Mucosa of rectum (tissue), 2 donors: Measurements from ENCODE around the gene GMPPB.
"Not testable (repeated sequence)": the region's sequence is repeated elsewhere in the genome, so short reads cannot be mapped to it uniquely, and the experiment has no call there.

Source experiments
- H3K27ac ChIP-seq, 2 donors: one replicate each; pipeline ENCODE4 v1.7.0; 2013; ENCODE audit warnings: inconsistent platforms in 2 of 2, low read depth in 2 of 2, low read length in 2 of 2
- H3K27me3 ChIP-seq, 2 donors: one replicate each; pipeline ENCODE4 v1.7.0; 2013; ENCODE audit warnings: low read length in 2 of 2; ENCODE audit not compliant: control insufficient read depth in 2 of 2, insufficient read depth in 2 of 2
- H3K36me3 ChIP-seq, 2 donors: one replicate each; pipeline ENCODE4 v1.7.0; 2013; ENCODE audit warnings: low read length in 2 of 2; ENCODE audit not compliant: control insufficient read depth in 2 of 2, insufficient read depth in 2 of 2
- H3K4me1 ChIP-seq, 2 donors: one replicate each; pipeline ENCODE4 v1.7.0; 2013; ENCODE audit warnings: low read length in 2 of 2, mild to moderate bottlenecking in 1 of 2; ENCODE audit not compliant: control insufficient read depth in 2 of 2, insufficient read depth in 2 of 2
- H3K4me3 ChIP-seq, 2 donors: one replicate each; pipeline ENCODE4 v1.7.0; 2013; ENCODE audit warnings: low read length in 2 of 2
- H3K9ac ChIP-seq, 2 donors: one replicate each; pipeline ENCODE4 v1.7.0; 2013; ENCODE audit warnings: low read length in 2 of 2, low read depth in 1 of 2, mild to moderate bottlenecking in 1 of 2
- H3K9me3 ChIP-seq, 2 donors: one replicate each; pipeline ENCODE4 v1.7.0; 2013; ENCODE audit warnings: low read length in 2 of 2; ENCODE audit not compliant: control insufficient read depth in 2 of 2
- donor health status: healthy.
- donor health status: Normal muscosa, but diverticular disease.

GMPPB gene

GRCh38 chr3:49704629-49705028 lies 19.1 kb downstream of the GMPPB start:
- H3K27ac ChIP-seq = no peak overlapping the region
- H3K4me1 ChIP-seq = no peaks in the 10 kb centered on the region
- no peaks in the 10 kb centered on the region for H3K9me3 ChIP-seq
- H3K36me3 ChIP-seq = peaks cover 11 to 43% of the 10 kb centered on the region in 2 donors
- no peak overlapping the region for H3K4me3 ChIP-seq
- no peaks in the 10 kb centered on the region for H3K27me3 ChIP-seq
- no peak overlapping the region for H3K9ac ChIP-seq

GRCh38 chr3:49703956-49704355 lies 19.8 kb downstream of the GMPPB start:
- H3K9ac ChIP-seq = no peak overlapping the region
- H3K36me3 ChIP-seq = peaks cover 11 to 45% of the 10 kb centered on the region in 2 donors
- no peaks in the 10 kb centered on the region for H3K27me3 ChIP-seq
- no peak overlapping the region for H3K27ac ChIP-seq
- H3K4me1 ChIP-seq = no peaks in the 10 kb centered on the region
- H3K9me3 ChIP-seq = no peaks in the 10 kb centered on the region
- H3K4me3 ChIP-seq = no peak overlapping the region

- Histone ChIP-seq H3K4me1 (no peaks in the 10 kb centered on the region), H3K36me3 (peaks cover 11 to 49% of the 10 kb centered on the region in 2 donors), H3K9me3 (no peaks in the 10 kb centered on the region), H3K27me3 (no peaks in the 10 kb centered on the region), H3K27ac (no peak overlapping the region), H3K4me3 (no peak overlapping the region), H3K9ac (no peak overlapping the region)
These were observed 20.3 kb downstream of the GMPPB start for GRCh38 chr3:49703443-49703927.

GRCh38 chr3:49702672-49703071 lies 21.1 kb downstream of the GMPPB start:
- Histone ChIP-seq H3K9me3 (no peaks in the 10 kb centered on the region), H3K27me3 (no peaks in the 10 kb centered on the region), H3K36me3 (peaks cover 14 to 57% of the 10 kb centered on the region in 2 donors), H3K27ac (no peak overlapping the region), H3K4me1 (no peaks in the 10 kb centered on the region), H3K9ac (no peak overlapping the region), H3K4me3 (no peak overlapping the region)

- no peak overlapping the region for H3K9ac ChIP-seq
- H3K36me3 ChIP-seq = peaks cover 16 to 56% of the 10 kb centered on the region in 2 donors
- no peak overlapping the region for H3K4me3 ChIP-seq
- H3K4me1 ChIP-seq = no peaks in the 10 kb centered on the region
- no peak overlapping the region for H3K27ac ChIP-seq
- no peaks in the 10 kb centered on the region for H3K9me3 ChIP-seq
- H3K27me3 ChIP-seq = no peaks in the 10 kb centered on the region
These were observed 22.2 kb downstream of the GMPPB start for GRCh38 chr3:49701388-49702077.

GRCh38 chr3:49700453-49701128 lies 23.2 kb downstream of the GMPPB start:
- H3K36me3 ChIP-seq = peaks cover 11 to 50% of the 10 kb centered on the region in 2 donors
- no peaks in the 10 kb centered on the region for H3K4me1 ChIP-seq
- H3K27me3 ChIP-seq = no peaks in the 10 kb centered on the region
- H3K4me3 ChIP-seq = no peak overlapping the region
- no peak overlapping the region for H3K9ac ChIP-seq
- H3K27ac ChIP-seq = no peak overlapping the region
- no peaks in the 10 kb centered on the region for H3K9me3 ChIP-seq

- H3K4me3 ChIP-seq = no peak overlapping the region
- H3K9me3 ChIP-seq = no peaks in the 10 kb centered on the region
- no peak overlapping the region for H3K27ac ChIP-seq
- H3K4me1 ChIP-seq = no peaks in the 10 kb centered on the region
- H3K36me3 ChIP-seq = peaks cover 8 to 49% of the 10 kb centered on the region in 2 donors
- no peak overlapping the region for H3K9ac ChIP-seq
- no peaks in the 10 kb centered on the region for H3K27me3 ChIP-seq
These were observed 23.7 kb downstream of the GMPPB start for GRCh38 chr3:49700014-49700413.

GRCh38 chr3:49699281-49699979 lies 24.3 kb downstream of the GMPPB start:
- Histone ChIP-seq H3K9me3 (no peaks in the 10 kb centered on the region), H3K36me3 (peaks cover 8 to 49% of the 10 kb centered on the region in 2 donors), H3K27me3 (no peaks in the 10 kb centered on the region), H3K4me1 (no peaks in the 10 kb centered on the region), H3K27ac (no peak overlapping the region), H3K9ac (no peak overlapping the region), H3K4me3 (no peak overlapping the region)

- H3K9me3 ChIP-seq, H3K27me3 ChIP-seq, H3K4me3 ChIP-seq, H3K27ac ChIP-seq, H3K4me1 ChIP-seq, H3K9ac ChIP-seq: not testable (repeated sequence)
- peaks cover 8 to 31% of the 10 kb centered on the region in 2 donors for H3K36me3 ChIP-seq
These were observed 28.3 kb downstream of the GMPPB start for GRCh38 chr3:49695350-49696015.
